IMR-90 (cell line): ENCODE data around the gene ACTN2. TPM values are rescaled to one million over a fixed set of nuclear protein-coding genes. Genes with fewer than 3 reads are reported as not detected.

Experiments used
- ATAC-seq: fragments of 200-7000 bp; cut with Tn5 transposase; 2 replicates; pipeline ENCODE4 v1.9.1; 2020; ENCODE audit warnings: low read depth, mild to moderate bottlenecking, moderate library complexity
- BruUV-seq: library from RNA; stranded (reverse); fragments of 400-500 nt; replicated peaks from 2 replicates; lab custom pipeline; 2021; lab: Mats Ljungman, UMichigan
- CTCF ChIA-PET: fragments of 300-600 bp; formaldehyde crosslinking; extraction: SDS; loops from one replicate; lab custom pipeline; 2021; ENCODE audit warnings: antibody characterized with exemption; lab: Yijun Ruan, JAX
- POLR2A ChIA-PET: fragments of 300-600 bp; sonication (Branson Sonifier 250); formaldehyde crosslinking; loops from one replicate; lab custom pipeline; 2022; ENCODE audit warnings: antibody characterized with exemption; ENCODE audit not compliant: unreplicated experiment; lab: Charles Lee
- DNase-seq: peaks from one replicate; pipeline ENCODE4 v3.0.0; 2013
- H2AFZ ChIP-seq: replicated peaks from 2 replicates; pipeline ENCODE3; 2013; ENCODE audit warnings: low read length, mild to moderate bottlenecking; ENCODE audit not compliant: poor library complexity
- H2AK5ac ChIP-seq: 2 replicates; pipeline ENCODE4 v1.6.1; 2013; ENCODE audit warnings: low read depth, low read length, inconsistent platforms
- H2AK9ac ChIP-seq: replicated peaks from 2 replicates; pipeline ENCODE3; 2013; ENCODE audit warnings: mild to moderate bottlenecking, low read depth, low read length, moderate library complexity; ENCODE audit not compliant: poor library complexity
- H2BK120ac ChIP-seq: 2 replicates; pipeline ENCODE4 v1.6.1; 2013; ENCODE audit warnings: low read depth, low read length, inconsistent platforms
- H2BK15ac ChIP-seq: 3 replicates; pipeline ENCODE4 v1.6.1; 2013; ENCODE audit warnings: low read depth, low read length, inconsistent platforms
- H2BK20ac ChIP-seq: 2 replicates; pipeline ENCODE4 v1.6.1; 2013; ENCODE audit warnings: low read depth, mild to moderate bottlenecking, inconsistent platforms, low read length, moderate library complexity
- H2BK5ac ChIP-seq: 2 replicates; pipeline ENCODE4 v1.6.1; 2013; ENCODE audit warnings: mild to moderate bottlenecking, low read depth, low read length, inconsistent platforms; ENCODE audit not compliant: poor library complexity, severe bottlenecking
- H3K14ac ChIP-seq: replicated peaks from 2 replicates; pipeline ENCODE4 v1.6.1; 2013; ENCODE audit warnings: low read depth, low read length, inconsistent platforms
- H3K18ac ChIP-seq: 2 replicates; pipeline ENCODE4 v1.6.1; 2013; ENCODE audit warnings: low read depth, low read length, control low read depth
- H3K23ac ChIP-seq: 2 replicates; pipeline ENCODE4 v1.6.1; 2013; ENCODE audit warnings: low read depth, low read length, inconsistent platforms
- H3K27ac ChIP-seq: 2 replicates; pipeline ENCODE4 v1.5.1; 2013; ENCODE audit warnings: mild to moderate bottlenecking, control low read depth, low read length; ENCODE audit not compliant: insufficient read depth
- H3K27me3 ChIP-seq: 2 replicates; pipeline ENCODE4 v1.6.1; 2013; ENCODE audit warnings: low read length; ENCODE audit not compliant: control insufficient read depth, insufficient read depth
- H3K36me3 ChIP-seq: 2 replicates; pipeline ENCODE4 v1.6.1; 2013; ENCODE audit warnings: low read length, mixed read lengths; ENCODE audit not compliant: control insufficient read depth, insufficient read depth
- H3K4ac ChIP-seq: 2 replicates; pipeline ENCODE4 v1.6.1; 2013; ENCODE audit warnings: low read depth, low read length, inconsistent platforms
- H3K4me1 ChIP-seq: 2 replicates; pipeline ENCODE4 v1.6.1; 2013; ENCODE audit warnings: low read length, mixed read lengths; ENCODE audit not compliant: control insufficient read depth, insufficient read depth
- H3K4me2 ChIP-seq: 2 replicates; pipeline ENCODE4 v1.6.1; 2013; ENCODE audit warnings: low read depth, mild to moderate bottlenecking, control low read depth, low read length, moderate library complexity
- H3K4me3 ChIP-seq: 2 replicates; pipeline ENCODE4 v1.5.1; 2013; ENCODE audit warnings: low read depth, mild to moderate bottlenecking, control low read depth, low read length, moderate library complexity; ENCODE audit not compliant: insufficient read depth
- H3K56ac ChIP-seq: 2 replicates; pipeline ENCODE4 v1.6.1; 2013; ENCODE audit warnings: low read length, inconsistent platforms; ENCODE audit not compliant: insufficient read depth; ENCODE audit errors: extremely low read depth
- H3K79me1 ChIP-seq, 2 experiments: 2 replicates each; pipeline ENCODE4 v1.6.1; 2013; ENCODE audit warnings: low read length in 2 of 2, inconsistent platforms in 1 of 2, low read depth in 1 of 2
- H3K9ac ChIP-seq: 2 replicates; pipeline ENCODE4 v1.6.1; 2013; ENCODE audit warnings: low read depth, low read length, control low read depth
- H3K9me1 ChIP-seq: 2 replicates; pipeline ENCODE4 v1.6.1; 2013; ENCODE audit warnings: low read length, inconsistent platforms; ENCODE audit not compliant: insufficient read depth
- H3K9me3 ChIP-seq: 2 replicates; pipeline ENCODE4 v1.6.1; 2013; ENCODE audit warnings: low read length; ENCODE audit not compliant: control insufficient read depth, insufficient read depth
- H4K20me1 ChIP-seq: 2 replicates; pipeline ENCODE4 v1.6.1; 2013; ENCODE audit warnings: low read length, inconsistent platforms; ENCODE audit not compliant: insufficient read depth
- H4K5ac ChIP-seq: 2 replicates; pipeline ENCODE4 v1.6.1; 2013; ENCODE audit warnings: mild to moderate bottlenecking, low read depth, low read length, control low read depth
- H4K8ac ChIP-seq, 2 experiments: 2 replicates each; pipeline ENCODE4 v1.6.1; 2013; ENCODE audit warnings: low read depth in 2 of 2, low read length in 2 of 2, control low read depth in 1 of 2, inconsistent platforms in 1 of 2
- H4K91ac ChIP-seq: 2 replicates; pipeline ENCODE4 v1.6.1; 2013; ENCODE audit warnings: low read depth, low read length, inconsistent platforms; ENCODE audit not compliant: insufficient read depth
- BHLHE40 ChIP-seq: fragments of 150-350 bp; IDR thresholded peaks from 2 replicates; pipeline ENCODE4 v1.6.1; 2016; ENCODE audit warnings: mild to moderate bottlenecking, low read depth, low read length
- CEBPB ChIP-seq: IDR thresholded peaks from 2 replicates; pipeline ENCODE4 v1.6.1; 2012; ENCODE audit warnings: low read depth, low read length, improper control_type of control experiment
- CHD1 ChIP-seq: IDR thresholded peaks from 2 replicates; pipeline ENCODE4 v1.6.1; 2012; ENCODE audit warnings: low read depth, low read length, improper control_type of control experiment
- CTCF ChIP-seq: conservative IDR thresholded peaks from 2 replicates; pipeline ENCODE4 v1.5.1; 2012; ENCODE audit warnings: mild to moderate bottlenecking, low read depth, low read length, improper control_type of control experiment
- FOS ChIP-seq: fragments of 150-350 bp; IDR thresholded peaks from 2 replicates; pipeline ENCODE4 v1.6.1; 2016; ENCODE audit warnings: low read depth, low read length
- MAFK ChIP-seq: IDR thresholded peaks from 2 replicates; pipeline ENCODE4 v1.6.1; 2012; ENCODE audit warnings: low read depth, low read length, improper control_type of control experiment
- MAZ ChIP-seq: IDR thresholded peaks from 2 replicates; pipeline ENCODE4 v1.6.1; 2012; ENCODE audit warnings: low read depth, mild to moderate bottlenecking, low read length, improper control_type of control experiment, moderate library complexity, borderline replicate concordance
- MXI1 ChIP-seq: IDR thresholded peaks from 2 replicates; pipeline ENCODE4 v1.6.1; 2012; ENCODE audit warnings: low read depth, mild to moderate bottlenecking, low read length, moderate library complexity, borderline replicate concordance
- POLR2A ChIP-seq: IDR thresholded peaks from 2 replicates; pipeline ENCODE4 v1.6.1; 2012; ENCODE audit warnings: mild to moderate bottlenecking, low read depth, low read length
- RAD21 ChIP-seq: IDR thresholded peaks from 2 replicates; pipeline ENCODE4 v1.6.1; 2012; ENCODE audit warnings: low read length, improper control_type of control experiment
- RCOR1 ChIP-seq: IDR thresholded peaks from 2 replicates; pipeline ENCODE4 v1.6.1; 2012; ENCODE audit warnings: mild to moderate bottlenecking, low read length, improper control_type of control experiment; ENCODE audit not compliant: insufficient replicate concordance
- SMC3 ChIP-seq: fragments of 150-350 bp; IDR thresholded peaks from 2 replicates; pipeline ENCODE4 v1.6.1; 2016; ENCODE audit warnings: low read depth, mild to moderate bottlenecking, antibody characterized with exemption, low read length, moderate library complexity
- USF2 ChIP-seq: fragments of 150-350 bp; IDR thresholded peaks from 2 replicates; pipeline ENCODE4 v1.6.1; 2017; ENCODE audit warnings: mild to moderate bottlenecking, antibody characterized with exemption, low read length, low read depth
- whole genome bisulfite sequencing, 2 experiments: methylation state at CpG; one replicate each; pipeline versions ENCODE4 v1.1.5 to v1.1.7; 2013; ENCODE audit warnings: missing lambda C conversion rate in 2 of 2; ENCODE audit not compliant: insufficient read length in 1 of 2; ENCODE audit errors: extremely low coverage in 2 of 2; 5-methylcytosine and 5-hydroxymethylcytosine counted together
- dilution Hi-C: fragments of 300-500 bp; cut with HindIII; formaldehyde crosslinking; loops from one replicate; pipeline ENCODE4 v1.14.3; 2018; ENCODE audit warnings: low sequenced_read_pairs; ENCODE audit not compliant: unreplicated experiment
- in situ Hi-C: fragments of 300-500 bp; cut with MboI; formaldehyde crosslinking; loops from 3 replicates; pipeline ENCODE4 v1.14.3; 2019; ENCODE audit warnings: low sequenced_read_pairs, inconsistent platforms, mixed read lengths
- intact Hi-C: fragments of 100-400 bp; cut with micrococcal nuclease; formaldehyde crosslinking; loops from 2 replicates; pipeline ENCODE4 v1.10.0; 2022
- polyA plus RNA-seq, 3 experiments: library from polyadenylated mRNA; depleted of rRNA; stranded (reverse); fragments of >200 nt; gene quantifications; 2 replicates each; pipeline ENCODE4 v1.2.3, GENCODE V29; 2012; ENCODE audit warnings: low replicate concordance in 1 of 3
- total RNA-seq: library from RNA; depleted of rRNA; stranded (reverse); fragments of >200 nt; gene quantifications from 2 replicates; pipeline ENCODE4 v1.2.3, GENCODE V29; 2012
- TF ChIP-seq, protein P1 (sequence below): fragments of 150-350 bp; IDR thresholded peaks from 2 replicates; pipeline ENCODE4 v1.6.1; 2016; ENCODE audit warnings: low read depth, mild to moderate bottlenecking, low read length, moderate library complexity, borderline replicate concordance

ACTN2 gene
- total and polyA plus RNA-seq, 2 of the 4 experiments (the other 2 are of a cell fraction) = under 0.01 TPM; not detected in 1

DNA sequence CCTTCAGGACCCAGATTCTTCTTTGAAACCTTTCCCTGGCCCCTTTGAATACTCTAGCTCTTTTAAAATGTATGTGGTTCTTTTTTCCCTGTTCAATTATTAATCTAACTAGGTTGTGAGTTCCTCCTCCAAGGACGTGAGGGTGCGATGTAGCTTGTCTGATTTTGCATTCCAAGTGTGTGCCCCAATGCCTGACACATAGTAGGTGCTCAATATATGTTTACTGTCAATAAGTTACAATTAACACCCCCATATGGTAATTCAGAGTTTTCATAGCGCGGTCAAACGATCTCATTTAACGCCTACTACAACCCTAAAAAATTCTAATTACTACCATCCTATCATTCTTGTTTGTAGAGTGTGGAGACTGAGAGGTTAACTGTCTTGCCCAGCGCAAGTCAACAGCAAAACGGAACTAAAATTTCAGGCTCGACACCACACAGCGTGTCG, 108.3 kb downstream of the ACTN2 start:
- Histone ChIP-seq H2BK15ac (peak overlapping the region; percentile 1; the same call in 1 of the 3 replicates), H3K9me1 (no peaks in the 10 kb centered on the region), H3K4me1 (no peaks in the 10 kb centered on the region), H2BK120ac (peak overlapping the region; percentile 6), H3K14ac (peak overlapping the region; percentile 41; the same call in 1 of the 2 replicates), H2AK5ac (no peak overlapping the region), H2AK9ac (peak overlapping the region; percentile 97), H2BK5ac (peak overlapping the region; percentile 57), H3K4me2 (peak overlapping the region; percentile 84), H3K27me3 (no peaks in the 10 kb centered on the region), H4K5ac (peak overlapping the region; percentile 85), H3K23ac (no peak overlapping the region), H3K4ac (peak overlapping the region; percentile 27), H3K79me1 (peaks cover 12 to 19% of the 10 kb centered on the region in 2 experiments; a peak in 3 of 4 replicates), H3K56ac (0 out of 2 replicates have a peak overlapping the region, but pooled peaks have one; percentile 56), H4K8ac (peak overlapping the region; percentile 80 to 94), H3K18ac (peak overlapping the region; percentile 52; the same call in 1 of the 2 replicates), H2BK20ac (no peak overlapping the region), H3K36me3 (no peaks in the 10 kb centered on the region), H3K4me3 (peak overlapping the region; percentile 54), H3K9me3 (no peaks in the 10 kb centered on the region), H3K27ac (peak overlapping the region; percentile 61), H2AFZ (peak overlapping the region; percentile 99), H3K9ac (peak overlapping the region; percentile 55), H4K20me1 (no peaks in the 10 kb centered on the region), H4K91ac (peak overlapping the region; percentile 19)
- intact Hi-C loops = loop anchor here (5.0 to 10.0 kb wide), 2 partner anchors 73 to 190 kb away; partner anchors contain the start of gene HEATR1
- POLR2A ChIA-PET = interaction anchor here (0.6 to 1.0 kb wide), 2 partner anchors 35 to 213 kb away, joined by 3 to 5 read pairs; no protein-coding TSS in a partner anchor
- no peak for ATAC-seq
- in situ Hi-C loops = no loop called here
- TF ChIP-seq MAFK (no peak), BHLHE40 (no peak), RCOR1 (no peak), RAD21 (no peak), MAZ (no peak), POLR2A (no peak), SMC3 (no peak), CTCF (no peak), USF2 (no peak), CEBPB (no peak), MXI1 (no peak), FOS (no peak), CHD1 (no peak)
- TF ChIP-seq, protein P1, sequence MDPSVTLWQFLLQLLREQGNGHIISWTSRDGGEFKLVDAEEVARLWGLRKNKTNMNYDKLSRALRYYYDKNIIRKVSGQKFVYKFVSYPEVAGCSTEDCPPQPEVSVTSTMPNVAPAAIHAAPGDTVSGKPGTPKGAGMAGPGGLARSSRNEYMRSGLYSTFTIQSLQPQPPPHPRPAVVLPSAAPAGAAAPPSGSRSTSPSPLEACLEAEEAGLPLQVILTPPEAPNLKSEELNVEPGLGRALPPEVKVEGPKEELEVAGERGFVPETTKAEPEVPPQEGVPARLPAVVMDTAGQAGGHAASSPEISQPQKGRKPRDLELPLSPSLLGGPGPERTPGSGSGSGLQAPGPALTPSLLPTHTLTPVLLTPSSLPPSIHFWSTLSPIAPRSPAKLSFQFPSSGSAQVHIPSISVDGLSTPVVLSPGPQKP = no peak
- dilution Hi-C loops = no loop called here
- CTCF ChIA-PET = no interaction called here
- no TSS peak for BruUV-seq
- no peak for DNase-seq
- WGBS, 2 experiments = 0% methylated on average over 3 of the region's 11 CpGs; no CpG with 5 or more reads in 1 of the 2 experiments
